Keratinocyte (primary cell): ENCODE data around the gene OR11L1.

Source experiments
- CTCF ChIP-seq, 3 experiments: IDR thresholded peaks in 1 of 3; conservative IDR thresholded peaks in 1 of 3; optimal IDR thresholded peaks in 1 of 3; 2 replicates in 2 of 3; 3 replicates in 1 of 3; pipeline versions ENCODE3 to v1.5.1; 2011; ENCODE audit warnings: low read length in 3 of 3, mild to moderate bottlenecking in 3 of 3, moderate library complexity in 2 of 3, control low read depth in 1 of 3, inconsistent platforms in 1 of 3; ENCODE audit not compliant: insufficient read depth in 2 of 3; ENCODE audit errors: extremely low read depth in 1 of 3
- EZH2 ChIP-seq: IDR thresholded peaks from one replicate; pipeline ENCODE4 v1.6.1; 2012; ENCODE audit warnings: inconsistent platforms, mild to moderate bottlenecking, low read length, moderate library complexity

GRCh38 chr1:247843411-247843810 lies 1.7 kb upstream of the OR11L1 start:
- TF ChIP-seq CTCF (optimal IDR thresholded peaks at IDR 0.05 in 1 of 3, IDR thresholded peaks at IDR 0.05 in 1 of 3, conservative IDR thresholded peaks at IDR 0.05 in 1 of 3; ENCODE audit: extremely low read depth in 1 of 3, insufficient read depth in 2 of 3, low read length in 3 of 3), result no peak
- no peak for TF ChIP-seq EZH2
